Hepatic stellate cell (primary cell): Measurements from ENCODE around the gene S1PR4.
"Not testable (repeated sequence)": the region's sequence is repeated elsewhere in the genome, so short reads cannot be mapped to it uniquely, and the experiment has no call there.

Experiments used
- DNase-seq: peaks from one replicate; pipeline ENCODE4 v3.0.0; 2011; ENCODE audit warnings: low spot score

S1PR4 gene

GRCh38 chr19:3152419-3152780 is 26.2 kb upstream of the S1PR4 start:
- DNase-seq: no peak

- no peak for DNase-seq
Measured at GRCh38 chr19:3153286-3154230, 25.0 kb upstream of the S1PR4 start.

DNA sequence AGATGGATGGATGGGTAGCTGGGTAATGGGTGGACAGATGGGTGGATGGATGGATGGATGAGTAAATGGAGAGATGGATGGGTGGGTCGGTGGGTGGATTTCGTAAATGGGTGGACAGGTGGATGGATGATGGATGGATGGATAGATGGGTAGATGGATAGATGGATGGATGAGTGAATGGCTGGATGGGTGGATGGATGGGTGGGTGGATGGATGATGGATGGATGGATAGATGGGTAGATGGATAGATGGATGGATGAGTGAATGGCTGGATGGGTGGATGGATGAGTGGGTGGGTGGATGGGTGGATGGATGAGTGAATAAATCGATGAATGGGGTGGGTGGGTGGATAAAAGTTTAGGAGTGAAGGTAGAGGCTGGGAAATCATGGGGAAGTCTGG is 24.1 kb upstream of the S1PR4 start:
- not testable (repeated sequence) for DNase-seq

GRCh38 chr19:3154957-3155736 is 23.4 kb upstream of the S1PR4 start:
- DNase-seq: peak; percentile 96

GRCh38 chr19:3157096-3157845 is 21.3 kb upstream of the S1PR4 start:
- DNase-seq: no peak

DNA sequence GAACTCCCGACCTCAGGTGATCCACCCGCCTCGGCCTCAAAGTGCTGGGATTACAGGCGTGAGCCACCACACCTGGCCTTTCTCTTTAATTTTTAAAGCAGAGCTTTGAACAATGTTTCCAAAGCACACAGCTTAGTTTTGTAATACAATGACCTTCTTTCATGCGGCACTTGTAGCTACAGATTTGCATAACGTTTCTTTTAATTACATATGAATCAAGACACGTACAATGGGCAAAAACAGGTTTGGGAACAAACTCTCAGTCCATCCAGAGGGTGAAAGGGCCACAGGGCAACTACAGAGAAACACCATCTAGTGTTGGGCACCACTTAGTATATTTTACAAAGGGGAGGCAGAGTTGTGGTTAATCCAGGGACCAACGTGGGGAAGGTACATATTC is 19.0 kb upstream of the S1PR4 start:
- DNase-seq: no peak

GRCh38 chr19:3160219-3160618 is 18.4 kb upstream of the S1PR4 start:
- DNase-seq: no peak

GRCh38 chr19:3161453-3161852 is 17.1 kb upstream of the S1PR4 start:
- DNase-seq: peak; percentile 62

DNA sequence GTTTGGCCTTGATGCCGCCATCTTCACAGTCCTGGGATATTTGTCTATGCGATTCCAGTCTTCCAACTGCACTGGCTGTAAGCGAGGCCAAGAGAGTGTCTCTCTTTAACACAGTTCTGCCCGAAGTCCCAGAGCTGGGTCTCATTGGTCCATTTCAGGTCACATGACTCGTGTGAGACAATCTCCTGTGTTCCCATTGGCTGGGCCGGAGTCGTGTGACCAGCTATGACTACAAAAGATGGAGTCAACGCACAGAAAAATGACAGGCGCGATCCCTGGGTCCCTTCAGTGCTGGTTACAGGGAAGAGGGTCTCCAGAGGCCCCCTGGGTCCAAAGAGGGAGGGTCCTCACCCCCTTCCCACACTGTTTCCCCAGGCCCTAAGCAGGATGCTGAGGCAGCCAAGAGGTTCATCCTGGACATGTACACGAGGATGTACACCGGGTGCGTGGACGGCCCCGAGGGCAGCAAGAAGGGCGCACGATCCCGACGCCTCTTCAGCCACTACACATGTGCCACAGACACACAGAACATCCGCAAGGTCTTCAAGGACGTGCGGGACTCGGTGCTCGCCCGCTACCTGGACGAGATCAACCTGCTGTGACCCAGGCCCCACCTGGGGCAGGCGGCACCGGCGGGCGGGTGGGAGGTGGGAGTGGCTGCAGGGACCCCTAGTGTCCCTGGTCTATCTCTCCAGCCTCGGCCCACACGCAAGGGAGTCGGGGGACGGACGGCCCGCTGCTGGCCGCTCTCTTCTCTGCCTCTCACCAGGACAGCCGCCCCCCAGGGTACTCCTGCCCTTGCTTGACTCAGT is 15.9 kb upstream of the S1PR4 start:
- peak; percentile 75 for DNase-seq

DNA sequence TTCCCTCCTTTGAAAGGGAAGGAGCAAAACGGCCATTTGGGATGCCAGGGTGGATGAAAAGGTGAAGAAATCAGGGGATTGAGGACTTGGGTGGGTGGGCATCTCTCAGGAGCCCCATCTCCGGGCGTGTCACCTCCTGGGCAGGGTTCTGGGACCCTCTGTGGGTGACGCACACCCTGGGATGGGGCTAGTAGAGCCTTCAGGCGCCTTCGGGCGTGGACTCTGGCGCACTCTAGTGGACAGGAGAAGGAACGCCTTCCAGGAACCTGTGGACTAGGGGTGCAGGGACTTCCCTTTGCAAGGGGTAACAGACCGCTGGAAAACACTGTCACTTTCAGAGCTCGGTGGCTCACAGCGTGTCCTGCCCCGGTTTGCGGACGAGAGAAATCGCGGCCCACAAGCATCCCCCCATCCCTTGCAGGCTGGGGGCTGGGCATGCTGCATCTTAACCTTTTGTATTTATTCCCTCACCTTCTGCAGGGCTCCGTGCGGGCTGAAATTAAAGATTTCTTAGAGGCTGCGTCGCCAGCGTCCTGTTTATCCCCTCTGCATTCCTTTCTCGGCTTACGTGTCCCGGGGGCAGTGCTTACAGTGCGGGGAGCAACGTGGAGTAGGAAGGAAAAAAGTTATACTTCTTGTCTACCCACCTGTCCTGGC is 15.2 kb upstream of the S1PR4 start:
- peak; percentile 87 for DNase-seq

DNA sequence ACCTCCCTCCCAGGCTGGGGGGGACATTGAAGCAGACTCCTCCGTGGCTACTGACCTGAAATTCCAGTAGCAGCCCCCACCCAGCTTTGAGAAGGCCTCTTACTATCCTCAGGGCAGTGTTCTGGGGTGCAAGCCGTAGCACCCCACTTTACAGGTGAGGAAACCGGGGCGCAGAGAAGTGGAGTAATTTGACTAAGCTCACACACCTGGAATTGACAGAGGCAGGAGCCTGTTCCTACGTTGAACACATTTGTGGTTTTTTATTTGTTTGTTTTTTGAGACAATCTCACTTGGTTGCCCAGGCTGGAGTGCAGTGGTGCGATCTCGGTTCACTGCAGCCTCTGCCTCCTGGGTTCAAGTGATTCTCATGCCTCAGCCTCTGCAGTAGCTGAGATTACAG is 14.6 kb upstream of the S1PR4 start:
- no peak for DNase-seq

DNA sequence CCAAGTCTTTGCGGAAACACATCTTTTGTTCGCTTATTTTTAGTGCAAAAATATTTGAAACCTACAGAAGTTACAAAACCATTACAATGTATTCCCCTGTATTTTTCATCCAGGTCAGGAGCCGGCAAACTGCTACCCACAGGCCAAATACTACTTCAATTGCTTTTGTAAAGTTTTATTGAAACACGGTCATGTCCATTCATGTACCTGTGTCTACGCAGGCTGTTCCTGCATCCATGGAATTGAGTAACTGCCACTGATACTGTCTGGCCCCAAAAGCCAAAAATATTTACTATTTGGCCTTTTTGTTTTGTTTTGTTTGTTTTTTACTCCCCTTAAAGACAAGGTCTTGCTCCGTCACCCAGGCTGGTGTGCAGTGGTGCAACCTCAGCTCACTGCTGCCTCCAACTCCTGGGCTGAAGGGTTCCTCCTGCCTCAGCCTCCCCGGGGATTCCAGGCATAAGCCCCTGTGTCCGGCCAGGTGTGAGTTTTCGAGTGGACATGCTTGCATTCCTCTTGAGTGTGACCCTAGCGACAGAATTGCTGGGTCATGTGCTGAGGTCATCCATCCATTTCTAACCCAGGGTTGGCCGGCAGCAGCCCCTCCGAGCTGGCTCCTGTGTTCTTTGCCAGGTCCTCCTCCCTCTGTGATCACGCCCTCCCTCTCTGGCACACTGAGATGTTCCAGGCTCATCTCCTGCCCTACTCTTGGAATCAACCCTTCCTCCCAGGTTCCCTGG is 10.9 kb upstream of the S1PR4 start:
- DNase-seq: no peak

DNA sequence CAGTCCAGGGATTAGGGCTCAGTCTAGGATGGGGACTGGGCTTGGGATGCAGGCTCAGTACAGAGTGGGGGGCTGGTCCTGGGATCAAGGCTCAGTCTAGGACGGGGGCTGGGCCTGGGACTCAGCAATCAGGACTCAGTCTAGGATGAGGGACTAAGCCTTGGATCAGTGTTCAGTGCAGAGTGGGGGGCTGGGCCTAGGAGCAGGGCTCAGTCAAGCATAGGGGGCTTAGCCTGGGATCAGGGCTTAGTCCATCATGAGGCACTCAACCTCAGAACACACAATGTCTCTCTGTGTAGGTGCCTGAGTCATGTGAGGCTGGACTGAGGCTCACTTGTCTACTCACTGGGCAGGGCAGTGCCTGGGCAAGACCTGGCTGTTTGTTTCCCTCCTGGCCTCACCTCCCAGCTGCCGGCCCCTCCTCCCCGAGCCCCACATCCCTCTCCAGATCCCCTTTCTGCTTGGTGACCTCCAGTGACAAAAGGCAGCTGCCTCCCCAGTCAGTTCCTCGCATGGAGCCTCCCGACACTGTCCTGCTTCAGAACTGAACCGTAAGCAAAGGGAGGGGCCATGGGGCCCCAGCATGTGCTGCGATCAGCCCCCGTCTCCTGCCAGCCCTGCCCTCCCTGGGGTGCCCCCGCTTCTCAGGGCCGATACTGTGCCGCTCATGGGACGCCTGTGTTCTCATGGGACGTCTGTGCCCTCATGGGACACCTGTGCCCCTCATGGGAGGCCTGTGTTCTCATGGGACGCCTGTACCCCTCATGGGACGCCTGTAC is 6.5 kb upstream of the S1PR4 start:
- DNase-seq: no peak

DNA sequence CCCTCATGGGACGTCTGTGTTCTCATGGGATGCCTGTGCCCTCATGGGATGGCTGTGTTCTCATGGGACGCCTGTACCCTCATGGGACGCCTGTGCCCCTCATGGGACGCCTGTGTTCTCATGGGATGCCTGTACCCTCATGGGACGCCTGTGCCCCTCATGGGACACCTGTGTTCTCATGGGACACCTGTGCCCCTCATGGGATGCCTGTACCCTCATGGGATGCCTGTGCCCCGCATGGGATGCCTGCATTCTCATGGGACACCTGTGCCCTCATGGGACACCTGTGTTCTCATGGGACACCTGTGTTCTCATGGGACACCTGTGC is 5.9 kb upstream of the S1PR4 start:
- DNase-seq: not testable (repeated sequence)

GRCh38 chr19:3175781-3176714 is 2.5 kb upstream of the S1PR4 start:
- DNase-seq: no peak

DNA sequence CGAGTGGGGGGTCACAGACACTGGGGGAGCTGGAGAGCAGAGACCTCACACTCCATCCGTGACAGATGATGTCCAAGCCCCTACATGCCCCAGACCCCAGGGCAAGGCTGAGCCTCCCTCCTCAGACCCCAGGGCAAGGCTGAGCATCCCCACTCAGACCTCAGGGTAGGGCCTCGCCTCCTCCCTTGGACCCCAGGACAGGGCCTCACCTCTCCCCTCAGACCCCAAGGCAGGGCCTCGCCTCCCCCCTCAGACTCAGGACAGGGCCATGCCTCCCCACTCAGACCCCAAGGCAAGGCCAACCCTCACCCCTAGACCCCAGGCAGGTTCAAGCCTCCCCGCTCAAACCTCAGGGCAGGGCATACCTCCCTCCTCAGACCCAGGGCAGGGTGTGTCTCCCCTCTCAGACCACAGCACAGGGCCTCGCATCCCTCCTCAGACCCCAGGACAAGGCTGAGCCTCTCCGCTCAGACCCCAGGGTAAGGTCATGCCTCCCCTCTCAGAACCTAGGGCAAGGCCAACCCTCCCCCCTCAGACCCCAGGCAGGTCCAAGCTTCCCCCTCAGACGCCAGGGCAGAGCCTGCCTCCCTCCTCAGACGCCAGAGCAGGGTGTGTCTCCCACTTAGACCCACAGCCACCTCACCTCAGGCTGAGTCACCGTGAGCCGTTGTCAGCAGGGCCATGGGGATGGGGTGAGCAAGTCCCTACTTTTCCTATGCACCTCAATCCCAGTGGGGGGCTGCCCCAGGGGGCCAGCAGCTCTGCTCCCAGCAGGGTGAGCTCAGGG is 1.7 kb upstream of the S1PR4 start:
- peak; percentile 80 for DNase-seq

DNA sequence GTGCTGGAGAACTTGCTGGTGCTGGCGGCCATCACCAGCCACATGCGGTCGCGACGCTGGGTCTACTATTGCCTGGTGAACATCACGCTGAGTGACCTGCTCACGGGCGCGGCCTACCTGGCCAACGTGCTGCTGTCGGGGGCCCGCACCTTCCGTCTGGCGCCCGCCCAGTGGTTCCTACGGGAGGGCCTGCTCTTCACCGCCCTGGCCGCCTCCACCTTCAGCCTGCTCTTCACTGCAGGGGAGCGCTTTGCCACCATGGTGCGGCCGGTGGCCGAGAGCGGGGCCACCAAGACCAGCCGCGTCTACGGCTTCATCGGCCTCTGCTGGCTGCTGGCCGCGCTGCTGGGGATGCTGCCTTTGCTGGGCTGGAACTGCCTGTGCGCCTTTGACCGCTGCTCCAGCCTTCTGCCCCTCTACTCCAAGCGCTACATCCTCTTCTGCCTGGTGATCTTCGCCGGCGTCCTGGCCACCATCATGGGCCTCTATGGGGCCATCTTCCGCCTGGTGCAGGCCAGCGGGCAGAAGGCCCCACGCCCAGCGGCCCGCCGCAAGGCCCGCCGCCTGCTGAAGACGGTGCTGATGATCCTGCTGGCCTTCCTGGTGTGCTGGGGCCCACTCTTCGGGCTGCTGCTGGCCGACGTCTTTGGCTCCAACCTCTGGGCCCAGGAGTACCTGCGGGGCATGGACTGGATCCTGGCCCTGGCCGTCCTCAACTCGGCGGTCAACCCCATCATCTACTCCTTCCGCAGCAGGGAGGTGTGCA is 587 bp downstream of the S1PR4 start:
- no peak for DNase-seq
